HEK293 (cell line): Measurements from ENCODE around the gene PPT2.

ENCODE experiments used
- PRDM2 ChIP-seq: fragments of 450-650 bp; formaldehyde crosslinking; IDR thresholded peaks from 2 replicates; pipeline ENCODE4 v1.5.1; 2016; ENCODE audit warnings: missing biosample characterization, missing genetic modification characterization, borderline replicate concordance
- PRDM6 ChIP-seq: fragments of 450-650 bp; formaldehyde crosslinking; IDR thresholded peaks from 2 replicates; pipeline ENCODE4 v1.5.1; 2017; ENCODE audit warnings: missing biosample characterization, missing genetic modification characterization
- SP2 ChIP-seq: fragments of 450-650 bp; formaldehyde crosslinking; IDR thresholded peaks from 2 replicates; pipeline ENCODE4 v1.5.1; 2016; ENCODE audit warnings: missing biosample characterization, missing genetic modification characterization
- TRIM28 ChIP-seq: IDR thresholded peaks from 2 replicates; pipeline ENCODE4 v1.6.1; 2011; ENCODE audit warnings: low read length, control low read depth, borderline replicate concordance
- ZBTB1 ChIP-seq: fragments of 450-650 bp; formaldehyde crosslinking; IDR thresholded peaks from 2 replicates; pipeline ENCODE4 v1.5.1; 2016; ENCODE audit warnings: missing biosample characterization, missing genetic modification characterization
- ZBTB21 ChIP-seq: fragments of 450-650 bp; formaldehyde crosslinking; IDR thresholded peaks from 2 replicates; pipeline ENCODE4 v1.5.1; 2017; ENCODE audit warnings: missing biosample characterization, missing genetic modification characterization
- ZBTB6 ChIP-seq: fragments of 450-650 bp; formaldehyde crosslinking; IDR thresholded peaks from 2 replicates; pipeline ENCODE4 v1.5.1; 2017; ENCODE audit warnings: missing biosample characterization, missing genetic modification characterization
- ZEB2 ChIP-seq: fragments of 450-650 bp; formaldehyde crosslinking; IDR thresholded peaks from 2 replicates; pipeline ENCODE4 v1.5.1; 2016; ENCODE audit warnings: missing biosample characterization, missing genetic modification characterization
- ZNF114 ChIP-seq: fragments of 450-650 bp; formaldehyde crosslinking; IDR thresholded peaks from 2 replicates; pipeline ENCODE4 v1.5.0; 2017; ENCODE audit warnings: missing biosample characterization, missing genetic modification characterization
- ZNF140 ChIP-seq: fragments of 450-650 bp; formaldehyde crosslinking; IDR thresholded peaks from 2 replicates; pipeline ENCODE4 v1.5.1; 2016; ENCODE audit warnings: missing biosample characterization, missing genetic modification characterization
- ZNF155 ChIP-seq: fragments of 450-650 bp; formaldehyde crosslinking; IDR thresholded peaks from 2 replicates; pipeline ENCODE4 v1.5.1; 2016; ENCODE audit warnings: missing biosample characterization, missing genetic modification characterization
- ZNF174 ChIP-seq: fragments of 450-650 bp; formaldehyde crosslinking; IDR thresholded peaks from 2 replicates; pipeline ENCODE4 v1.5.0; 2017; ENCODE audit warnings: missing biosample characterization, mild to moderate bottlenecking, missing genetic modification characterization
- ZNF280C ChIP-seq: fragments of 450-650 bp; formaldehyde crosslinking; IDR thresholded peaks from 2 replicates; pipeline ENCODE4 v1.5.1; 2016; ENCODE audit warnings: missing biosample characterization, missing genetic modification characterization
- ZNF423 ChIP-seq: fragments of 450-650 bp; formaldehyde crosslinking; IDR thresholded peaks from 2 replicates; pipeline ENCODE4 v1.5.1; 2016; ENCODE audit warnings: missing biosample characterization, missing genetic modification characterization
- ZNF473 ChIP-seq: fragments of 450-650 bp; formaldehyde crosslinking; IDR thresholded peaks from 2 replicates; pipeline ENCODE4 v1.5.1; 2017; ENCODE audit warnings: missing biosample characterization, missing genetic modification characterization
- ZNF529 ChIP-seq: fragments of 450-650 bp; formaldehyde crosslinking; IDR thresholded peaks from 2 replicates; pipeline ENCODE4 v1.5.1; 2017; ENCODE audit warnings: missing genetic modification characterization, missing biosample characterization; ENCODE audit not compliant: insufficient replicate concordance
- ZNF548 ChIP-seq: fragments of 450-650 bp; formaldehyde crosslinking; IDR thresholded peaks from 2 replicates; pipeline ENCODE4 v1.5.1; 2016; ENCODE audit warnings: missing biosample characterization, missing genetic modification characterization
- ZNF549 ChIP-seq: fragments of 450-650 bp; IDR thresholded peaks from 2 replicates; pipeline ENCODE4 v1.5.1; 2018; ENCODE audit warnings: missing biosample characterization, missing genetic modification characterization, mild to moderate bottlenecking, inconsistent platforms, moderate library complexity
- ZNF600 ChIP-seq: fragments of 450-650 bp; formaldehyde crosslinking; IDR thresholded peaks from 2 replicates; pipeline ENCODE4 v1.5.1; 2016; ENCODE audit warnings: missing biosample characterization, missing genetic modification characterization
- ZNF626 ChIP-seq: fragments of 450-650 bp; sonication (Bioruptor Pico); formaldehyde crosslinking; IDR thresholded peaks from 2 replicates; pipeline ENCODE4 v1.5.1; 2018; ENCODE audit warnings: missing biosample characterization, missing genetic modification characterization, inconsistent platforms
- ZNF664 ChIP-seq: fragments of 450-650 bp; formaldehyde crosslinking; IDR thresholded peaks from 2 replicates; pipeline ENCODE4 v1.5.1; 2016; ENCODE audit warnings: missing biosample characterization, missing genetic modification characterization
- ZNF677 ChIP-seq: fragments of 450-650 bp; IDR thresholded peaks from 2 replicates; pipeline ENCODE4 v1.5.0; 2018; ENCODE audit warnings: missing biosample characterization, mild to moderate bottlenecking, missing genetic modification characterization, moderate library complexity
- ZNF701 ChIP-seq: fragments of 450-650 bp; formaldehyde crosslinking; IDR thresholded peaks from 2 replicates; pipeline ENCODE4 v1.5.1; 2016; ENCODE audit warnings: missing biosample characterization, missing genetic modification characterization
- ZNF707 ChIP-seq: fragments of 450-650 bp; formaldehyde crosslinking; IDR thresholded peaks from 2 replicates; pipeline ENCODE4 v1.5.1; 2016; ENCODE audit warnings: missing biosample characterization, missing genetic modification characterization
- ZSCAN5A ChIP-seq: fragments of 450-650 bp; formaldehyde crosslinking; IDR thresholded peaks from 2 replicates; pipeline ENCODE4 v1.5.1; 2016; ENCODE audit warnings: missing biosample characterization, missing genetic modification characterization
- TF ChIP-seq, protein P1 (sequence below): fragments of 450-650 bp; formaldehyde crosslinking; IDR thresholded peaks from 2 replicates; pipeline ENCODE4 v1.5.1; 2016; ENCODE audit warnings: missing biosample characterization, missing genetic modification characterization

Gene PPT2

GRCh38 chr6:32177183-32177787 lies 23.3 kb downstream of the PPT2 start (continued):
- TF ChIP-seq, protein P1, sequence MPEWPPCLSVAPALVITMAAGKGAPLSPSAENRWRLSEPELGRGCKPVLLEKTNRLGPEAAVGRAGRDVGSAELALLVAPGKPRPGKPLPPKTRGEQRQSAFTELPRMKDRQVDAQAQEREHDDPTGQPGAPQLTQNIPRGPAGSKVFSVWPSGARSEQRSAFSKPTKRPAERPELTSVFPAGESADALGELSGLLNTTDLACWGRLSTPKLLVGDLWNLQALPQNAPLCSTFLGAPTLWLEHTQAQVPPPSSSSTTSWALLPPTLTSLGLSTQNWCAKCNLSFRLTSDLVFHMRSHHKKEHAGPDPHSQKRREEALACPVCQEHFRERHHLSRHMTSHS (tag by site-specific recombination), result no peak
- peak; percentile 32; the same call in 1 of the 2 replicates for TF ChIP-seq ZBTB21 (tag by site-specific recombination)
- TF ChIP-seq ZNF626, result no peak
- TF ChIP-seq TRIM28, result no peak
- TF ChIP-seq ZNF155 (tag by site-specific recombination), result no peak
- no peak for TF ChIP-seq ZNF529 (tag by site-specific recombination)
- no peak for TF ChIP-seq ZBTB6 (tag by site-specific recombination)
- TF ChIP-seq ZNF174 (tag by site-specific recombination), result no peak
- TF ChIP-seq ZNF664 (tag by site-specific recombination), result no peak
- TF ChIP-seq ZNF280C (tag by site-specific recombination), result no peak
- no peak for TF ChIP-seq ZNF114 (tag by site-specific recombination)
- TF ChIP-seq ZNF548 (tag by site-specific recombination), result no peak
- TF ChIP-seq ZNF701, result no peak
- no peak for TF ChIP-seq PRDM2
- TF ChIP-seq ZNF600 (tag by site-specific recombination), result peak; percentile 22; the same call in 1 of the 2 replicates
- no peak for TF ChIP-seq ZNF549
- TF ChIP-seq ZEB2 (tag by site-specific recombination), result no peak; the same call in none of the 2 replicates
- TF ChIP-seq ZNF140 (tag by site-specific recombination), result no peak
- no peak for TF ChIP-seq ZBTB1 (tag by site-specific recombination)
- no peak for TF ChIP-seq ZNF707
- peak; percentile 3 for TF ChIP-seq SP2
- TF ChIP-seq ZSCAN5A (tag by site-specific recombination), result no peak
- TF ChIP-seq ZNF423 (tag by site-specific recombination), result no peak
- TF ChIP-seq PRDM6 (tag by site-specific recombination), result no peak
- TF ChIP-seq ZNF473 (tag by site-specific recombination), result no peak
- no peak for TF ChIP-seq ZNF677 (tag by site-specific recombination)
